HG03045 (cell line): ENCODE data around the gene CRACR2B.

Experiments used
- ATAC-seq: cut with Tn5 transposase; IDR thresholded peaks from one replicate; pipeline ENCODE4 v1.9.1; 2021; ENCODE audit warnings: mild to moderate bottlenecking, moderate library complexity; ENCODE audit not compliant: unreplicated experiment

Gene CRACR2B

GRCh38 chr11:827897-828192 is at the start of gene CRACR2B:
Gene CRACR2B, plus strand, starts transcription at chr11:827919. Its CDS starts 689 bp downstream, at chr11:828608.
- no peak for ATAC-seq

- no peak for ATAC-seq
Measured at GRCh38 chr11:778976-779954, 48.5 kb upstream of the CRACR2B start.

- no peak for ATAC-seq
Measured at GRCh38 chr11:779955-780532, 47.7 kb upstream of the CRACR2B start.

GRCh38 chr11:782264-783174 is 45.2 kb upstream of the CRACR2B start:
- ATAC-seq: no peak

- ATAC-seq: no peak
Measured at GRCh38 chr11:783581-784015, 44.1 kb upstream of the CRACR2B start.

GRCh38 chr11:786235-787083 is 41.3 kb upstream of the CRACR2B start:
- no peak for ATAC-seq

- ATAC-seq: no peak
Measured at GRCh38 chr11:787084-787675, 40.5 kb upstream of the CRACR2B start.

- no peak for ATAC-seq
Measured at GRCh38 chr11:788009-788640, 39.6 kb upstream of the CRACR2B start.

GRCh38 chr11:788953-789940 is 38.5 kb upstream of the CRACR2B start:
- ATAC-seq: no peak

- ATAC-seq: no peak
Measured at GRCh38 chr11:789943-790342, 37.8 kb upstream of the CRACR2B start, which contains the start of gene CEND1. Gene CEND1, minus strand, starts transcription at chr11:790090. Its CDS starts 1,514 bp downstream, at chr11:788576.

- ATAC-seq: no peak
Measured at GRCh38 chr11:790721-791564, 36.8 kb upstream of the CRACR2B start.

- ATAC-seq: no peak
Measured at GRCh38 chr11:791658-792534, 35.8 kb upstream of the CRACR2B start.

- ATAC-seq: no peak
Measured at GRCh38 chr11:792535-792821, 35.2 kb upstream of the CRACR2B start.

- no peak for ATAC-seq
Measured at GRCh38 chr11:792873-793272, 34.8 kb upstream of the CRACR2B start.

- no peak for ATAC-seq
Measured at GRCh38 chr11:793556-793955, 34.2 kb upstream of the CRACR2B start.

GRCh38 chr11:794013-794765 is 33.5 kb upstream of the CRACR2B start:
- no peak for ATAC-seq
